WTC11 (cell line): ENCODE data around the gene SUSD4. TPM values are rescaled to one million over a fixed set of nuclear protein-coding genes. Genes with fewer than 3 reads are reported as not detected.

Experiments
- ATF1 ChIP-seq: sonication (generic); formaldehyde crosslinking; IDR thresholded peaks from 2 replicates; pipeline ENCODE4 v1.8.1; 2023; ENCODE audit warnings: mild to moderate bottlenecking, moderate library complexity, missing genetic modification reagents
- CBFB ChIP-seq: sonication (generic); formaldehyde crosslinking; IDR thresholded peaks from 2 replicates; pipeline ENCODE4 v1.8.1; 2022; ENCODE audit warnings: mild to moderate bottlenecking, low read depth, missing genetic modification reagents
- CREB1 ChIP-seq: sonication (generic); formaldehyde crosslinking; IDR thresholded peaks from 2 replicates; pipeline ENCODE4 v1.8.0; 2023; ENCODE audit warnings: mild to moderate bottlenecking, missing genetic modification reagents
- CREM ChIP-seq: sonication (generic); formaldehyde crosslinking; IDR thresholded peaks from 2 replicates; pipeline ENCODE4 v1.8.1; 2022; ENCODE audit warnings: mild to moderate bottlenecking, missing genetic modification reagents, moderate library complexity
- ETV6 ChIP-seq: sonication (generic); formaldehyde crosslinking; IDR thresholded peaks from 2 replicates; pipeline ENCODE4 v1.8.1; 2022; ENCODE audit warnings: mild to moderate bottlenecking, missing genetic modification reagents
- HMGA2 ChIP-seq: fragments of 250-450 bp; sonication (Bioruptor Pico); IDR thresholded peaks from 2 replicates; pipeline ENCODE4 v1.4.0; 2021; ENCODE audit warnings: mild to moderate bottlenecking, moderate library complexity
- NFATC4 ChIP-seq: fragments of 250-450 bp; sonication (Bioruptor Pico); IDR thresholded peaks from 2 replicates; pipeline ENCODE4 v1.9.0; 2021; ENCODE audit warnings: mild to moderate bottlenecking
- NFYB ChIP-seq: sonication (generic); formaldehyde crosslinking; conservative IDR thresholded peaks from 2 replicates; pipeline ENCODE4 v1.8.0; 2022; ENCODE audit warnings: low read depth, missing genetic modification reagents
- NR2C2 ChIP-seq: sonication (generic); formaldehyde crosslinking; IDR thresholded peaks from 2 replicates; pipeline ENCODE4 v1.8.0; 2022; ENCODE audit warnings: mild to moderate bottlenecking, missing genetic modification reagents
- RELA ChIP-seq: sonication (generic); formaldehyde crosslinking; IDR thresholded peaks from 2 replicates; pipeline ENCODE4 v1.8.1; 2022; ENCODE audit warnings: missing genetic modification reagents, mild to moderate bottlenecking, borderline replicate concordance
- TEAD1 ChIP-seq: sonication (generic); formaldehyde crosslinking; IDR thresholded peaks from 2 replicates; pipeline ENCODE4 v1.8.0; 2022; ENCODE audit warnings: mild to moderate bottlenecking, missing genetic modification reagents
- TEAD4 ChIP-seq: sonication (generic); formaldehyde crosslinking; IDR thresholded peaks from 2 replicates; pipeline ENCODE4 v1.8.0; 2022; ENCODE audit warnings: mild to moderate bottlenecking, missing genetic modification reagents
- ZNF219 ChIP-seq: sonication (generic); formaldehyde crosslinking; IDR thresholded peaks from 2 replicates; pipeline ENCODE4 v1.8.0; 2023; ENCODE audit warnings: missing genetic modification reagents, mild to moderate bottlenecking, borderline replicate concordance
- ZNF423 ChIP-seq: fragments of 250-450 bp; sonication (Bioruptor Pico); IDR thresholded peaks from 2 replicates; pipeline ENCODE4 v2.1.2; 2022; ENCODE audit warnings: mild to moderate bottlenecking, moderate library complexity
- ZNF512 ChIP-seq: sonication (generic); formaldehyde crosslinking; IDR thresholded peaks from 2 replicates; pipeline ENCODE4 v1.8.1; 2022; ENCODE audit warnings: missing genetic modification reagents, borderline replicate concordance
- total RNA-seq: library from RNA; stranded (reverse); gene quantifications from 3 replicates; pipeline ENCODE4 v1.2.3, GENCODE V29; 2021
- TF ChIP-seq, protein P1 (sequence below): fragments of 250-450 bp; sonication (Bioruptor Pico); IDR thresholded peaks from 2 replicates; pipeline ENCODE4 v1.8.0; 2021; ENCODE audit warnings: mild to moderate bottlenecking
- TF ChIP-seq, protein P2 (sequence below): sonication (generic); formaldehyde crosslinking; IDR thresholded peaks from 2 replicates; pipeline ENCODE4 v1.8.1; 2023; ENCODE audit warnings: mild to moderate bottlenecking, missing genetic modification reagents, borderline replicate concordance
- TF ChIP-seq, protein P3 (sequence below): sonication (generic); formaldehyde crosslinking; IDR thresholded peaks from 2 replicates; pipeline ENCODE4 v1.8.0; 2023; ENCODE audit warnings: mild to moderate bottlenecking, missing genetic modification reagents
- TF ChIP-seq, protein P4 (sequence below): fragments of 250-450 bp; sonication (Bioruptor Pico); IDR thresholded peaks from 2 replicates; pipeline ENCODE4 v1.9.0; 2021; ENCODE audit warnings: mild to moderate bottlenecking
- TF ChIP-seq, protein P5 (sequence below): fragments of 250-450 bp; sonication (Bioruptor Pico); IDR thresholded peaks from 2 replicates; pipeline ENCODE4 v1.9.0; 2021; ENCODE audit warnings: mild to moderate bottlenecking
- TF ChIP-seq, protein P6 (sequence below): sonication (generic); formaldehyde crosslinking; IDR thresholded peaks from 2 replicates; pipeline ENCODE4 v1.8.1; 2023; ENCODE audit warnings: mild to moderate bottlenecking, missing genetic modification reagents, moderate library complexity
- TF ChIP-seq, protein P7 (sequence below): sonication (generic); formaldehyde crosslinking; IDR thresholded peaks from 2 replicates; pipeline ENCODE4 v1.8.1; 2022; ENCODE audit warnings: mild to moderate bottlenecking, moderate library complexity, missing genetic modification reagents

The SUSD4 gene
- total RNA-seq, 1 experiment from 2014 or later, result 1.8 TPM

DNA sequence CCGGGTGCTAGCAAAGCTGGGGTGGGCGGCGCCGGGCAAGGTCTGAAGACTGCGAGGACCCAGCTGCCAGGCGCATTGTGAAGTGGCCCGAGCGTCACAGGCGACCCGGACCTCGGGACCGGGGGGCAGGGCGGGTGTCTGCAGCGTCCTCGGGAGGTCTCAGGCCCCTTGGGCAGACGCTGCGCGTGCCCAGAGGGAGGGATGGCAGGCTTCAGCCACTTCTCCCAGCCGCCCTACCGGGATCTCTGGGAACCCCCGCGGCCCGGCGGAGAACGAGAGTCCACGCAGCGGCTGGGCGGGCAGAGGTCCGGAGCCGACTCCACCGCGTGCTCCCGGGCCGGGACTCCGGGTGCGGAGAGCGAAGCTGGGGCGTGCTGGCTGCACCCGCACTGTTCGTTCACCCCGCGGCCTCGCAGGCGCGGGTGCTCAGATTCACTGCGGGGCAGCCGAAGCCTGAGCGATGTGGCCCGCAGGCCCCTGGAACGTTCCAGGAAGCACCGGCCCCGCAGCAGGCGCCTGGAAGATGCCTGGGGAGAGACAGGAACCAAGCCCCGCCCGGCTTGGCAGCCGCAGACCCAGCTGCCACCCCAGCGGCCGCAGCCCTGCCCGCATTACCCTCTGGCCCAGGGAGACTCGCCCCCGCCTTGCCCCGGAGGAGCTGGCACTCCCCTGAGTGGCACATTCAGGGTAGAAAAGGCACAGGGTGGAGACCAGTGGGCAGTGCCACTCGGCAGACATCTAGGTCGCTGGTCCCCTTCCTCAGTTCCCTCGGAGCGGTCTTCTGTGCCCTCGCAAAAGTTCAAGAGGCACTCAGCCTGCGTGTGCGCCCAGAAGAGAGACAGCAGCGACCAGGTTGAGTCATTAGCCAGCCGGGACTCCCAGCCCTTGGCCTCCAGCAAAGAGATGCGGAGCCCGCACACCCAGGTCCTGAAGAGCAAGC lies 29.6 kb upstream of the SUSD4 start, which contains the start of gene CCDC185 (continued):
- TF ChIP-seq ATF1 (CRISPR knock-in tag), result no peak
- TF ChIP-seq, protein P1, sequence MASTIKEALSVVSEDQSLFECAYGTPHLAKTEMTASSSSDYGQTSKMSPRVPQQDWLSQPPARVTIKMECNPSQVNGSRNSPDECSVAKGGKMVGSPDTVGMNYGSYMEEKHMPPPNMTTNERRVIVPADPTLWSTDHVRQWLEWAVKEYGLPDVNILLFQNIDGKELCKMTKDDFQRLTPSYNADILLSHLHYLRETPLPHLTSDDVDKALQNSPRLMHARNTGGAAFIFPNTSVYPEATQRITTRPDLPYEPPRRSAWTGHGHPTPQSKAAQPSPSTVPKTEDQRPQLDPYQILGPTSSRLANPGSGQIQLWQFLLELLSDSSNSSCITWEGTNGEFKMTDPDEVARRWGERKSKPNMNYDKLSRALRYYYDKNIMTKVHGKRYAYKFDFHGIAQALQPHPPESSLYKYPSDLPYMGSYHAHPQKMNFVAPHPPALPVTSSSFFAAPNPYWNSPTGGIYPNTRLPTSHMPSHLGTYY (CRISPR knock-in tag), result no peak
- TF ChIP-seq ZNF512 (CRISPR knock-in tag), result no peak
- TF ChIP-seq NFATC4 (CRISPR knock-in tag), result no peak
- no peak for TF ChIP-seq CREM
- TF ChIP-seq, protein P2, sequence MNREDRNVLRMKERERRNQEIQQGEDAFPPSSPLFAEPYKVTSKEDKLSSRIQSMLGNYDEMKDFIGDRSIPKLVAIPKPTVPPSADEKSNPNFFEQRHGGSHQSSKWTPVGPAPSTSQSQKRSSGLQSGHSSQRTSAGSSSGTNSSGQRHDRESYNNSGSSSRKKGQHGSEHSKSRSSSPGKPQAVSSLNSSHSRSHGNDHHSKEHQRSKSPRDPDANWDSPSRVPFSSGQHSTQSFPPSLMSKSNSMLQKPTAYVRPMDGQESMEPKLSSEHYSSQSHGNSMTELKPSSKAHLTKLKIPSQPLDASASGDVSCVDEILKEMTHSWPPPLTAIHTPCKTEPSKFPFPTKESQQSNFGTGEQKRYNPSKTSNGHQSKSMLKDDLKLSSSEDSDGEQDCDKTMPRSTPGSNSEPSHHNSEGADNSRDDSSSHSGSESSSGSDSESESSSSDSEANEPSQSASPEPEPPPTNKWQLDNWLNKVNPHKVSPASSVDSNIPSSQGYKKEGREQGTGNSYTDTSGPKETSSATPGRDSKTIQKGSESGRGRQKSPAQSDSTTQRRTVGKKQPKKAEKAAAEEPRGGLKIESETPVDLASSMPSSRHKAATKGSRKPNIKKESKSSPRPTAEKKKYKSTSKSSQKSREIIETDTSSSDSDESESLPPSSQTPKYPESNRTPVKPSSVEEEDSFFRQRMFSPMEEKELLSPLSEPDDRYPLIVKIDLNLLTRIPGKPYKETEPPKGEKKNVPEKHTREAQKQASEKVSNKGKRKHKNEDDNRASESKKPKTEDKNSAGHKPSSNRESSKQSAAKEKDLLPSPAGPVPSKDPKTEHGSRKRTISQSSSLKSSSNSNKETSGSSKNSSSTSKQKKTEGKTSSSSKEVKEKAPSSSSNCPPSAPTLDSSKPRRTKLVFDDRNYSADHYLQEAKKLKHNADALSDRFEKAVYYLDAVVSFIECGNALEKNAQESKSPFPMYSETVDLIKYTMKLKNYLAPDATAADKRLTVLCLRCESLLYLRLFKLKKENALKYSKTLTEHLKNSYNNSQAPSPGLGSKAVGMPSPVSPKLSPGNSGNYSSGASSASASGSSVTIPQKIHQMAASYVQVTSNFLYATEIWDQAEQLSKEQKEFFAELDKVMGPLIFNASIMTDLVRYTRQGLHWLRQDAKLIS (CRISPR knock-in tag), result no peak
- TF ChIP-seq, protein P3, sequence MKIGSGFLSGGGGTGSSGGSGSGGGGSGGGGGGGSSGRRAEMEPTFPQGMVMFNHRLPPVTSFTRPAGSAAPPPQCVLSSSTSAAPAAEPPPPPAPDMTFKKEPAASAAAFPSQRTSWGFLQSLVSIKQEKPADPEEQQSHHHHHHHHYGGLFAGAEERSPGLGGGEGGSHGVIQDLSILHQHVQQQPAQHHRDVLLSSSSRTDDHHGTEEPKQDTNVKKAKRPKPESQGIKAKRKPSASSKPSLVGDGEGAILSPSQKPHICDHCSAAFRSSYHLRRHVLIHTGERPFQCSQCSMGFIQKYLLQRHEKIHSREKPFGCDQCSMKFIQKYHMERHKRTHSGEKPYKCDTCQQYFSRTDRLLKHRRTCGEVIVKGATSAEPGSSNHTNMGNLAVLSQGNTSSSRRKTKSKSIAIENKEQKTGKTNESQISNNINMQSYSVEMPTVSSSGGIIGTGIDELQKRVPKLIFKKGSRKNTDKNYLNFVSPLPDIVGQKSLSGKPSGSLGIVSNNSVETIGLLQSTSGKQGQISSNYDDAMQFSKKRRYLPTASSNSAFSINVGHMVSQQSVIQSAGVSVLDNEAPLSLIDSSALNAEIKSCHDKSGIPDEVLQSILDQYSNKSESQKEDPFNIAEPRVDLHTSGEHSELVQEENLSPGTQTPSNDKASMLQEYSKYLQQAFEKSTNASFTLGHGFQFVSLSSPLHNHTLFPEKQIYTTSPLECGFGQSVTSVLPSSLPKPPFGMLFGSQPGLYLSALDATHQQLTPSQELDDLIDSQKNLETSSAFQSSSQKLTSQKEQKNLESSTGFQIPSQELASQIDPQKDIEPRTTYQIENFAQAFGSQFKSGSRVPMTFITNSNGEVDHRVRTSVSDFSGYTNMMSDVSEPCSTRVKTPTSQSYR (CRISPR knock-in tag), result peak; percentile 69; the same call in 1 of the 2 replicates
- no peak for TF ChIP-seq CBFB (CRISPR knock-in tag)
- TF ChIP-seq, protein P4, sequence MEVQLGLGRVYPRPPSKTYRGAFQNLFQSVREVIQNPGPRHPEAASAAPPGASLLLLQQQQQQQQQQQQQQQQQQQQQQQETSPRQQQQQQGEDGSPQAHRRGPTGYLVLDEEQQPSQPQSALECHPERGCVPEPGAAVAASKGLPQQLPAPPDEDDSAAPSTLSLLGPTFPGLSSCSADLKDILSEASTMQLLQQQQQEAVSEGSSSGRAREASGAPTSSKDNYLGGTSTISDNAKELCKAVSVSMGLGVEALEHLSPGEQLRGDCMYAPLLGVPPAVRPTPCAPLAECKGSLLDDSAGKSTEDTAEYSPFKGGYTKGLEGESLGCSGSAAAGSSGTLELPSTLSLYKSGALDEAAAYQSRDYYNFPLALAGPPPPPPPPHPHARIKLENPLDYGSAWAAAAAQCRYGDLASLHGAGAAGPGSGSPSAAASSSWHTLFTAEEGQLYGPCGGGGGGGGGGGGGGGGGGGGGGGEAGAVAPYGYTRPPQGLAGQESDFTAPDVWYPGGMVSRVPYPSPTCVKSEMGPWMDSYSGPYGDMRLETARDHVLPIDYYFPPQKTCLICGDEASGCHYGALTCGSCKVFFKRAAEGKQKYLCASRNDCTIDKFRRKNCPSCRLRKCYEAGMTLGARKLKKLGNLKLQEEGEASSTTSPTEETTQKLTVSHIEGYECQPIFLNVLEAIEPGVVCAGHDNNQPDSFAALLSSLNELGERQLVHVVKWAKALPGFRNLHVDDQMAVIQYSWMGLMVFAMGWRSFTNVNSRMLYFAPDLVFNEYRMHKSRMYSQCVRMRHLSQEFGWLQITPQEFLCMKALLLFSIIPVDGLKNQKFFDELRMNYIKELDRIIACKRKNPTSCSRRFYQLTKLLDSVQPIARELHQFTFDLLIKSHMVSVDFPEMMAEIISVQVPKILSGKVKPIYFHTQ (CRISPR knock-in tag), result no peak
- no peak for TF ChIP-seq TEAD1
- no peak for TF ChIP-seq ZNF219
- 0 out of 2 replicates have a peak, but pooled peaks have one; percentile 38 for TF ChIP-seq NR2C2 (CRISPR knock-in tag)
- TF ChIP-seq CREB1 (CRISPR knock-in tag), result 0 out of 2 replicates have a peak, but pooled peaks have one; percentile 71
- TF ChIP-seq ETV6 (CRISPR knock-in tag), result 0 out of 2 replicates have a peak, but pooled peaks have one; percentile 35
- TF ChIP-seq, protein P5, sequence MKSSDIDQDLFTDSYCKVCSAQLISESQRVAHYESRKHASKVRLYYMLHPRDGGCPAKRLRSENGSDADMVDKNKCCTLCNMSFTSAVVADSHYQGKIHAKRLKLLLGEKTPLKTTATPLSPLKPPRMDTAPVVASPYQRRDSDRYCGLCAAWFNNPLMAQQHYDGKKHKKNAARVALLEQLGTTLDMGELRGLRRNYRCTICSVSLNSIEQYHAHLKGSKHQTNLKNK (CRISPR knock-in tag), result no peak
- TF ChIP-seq, protein P6, sequence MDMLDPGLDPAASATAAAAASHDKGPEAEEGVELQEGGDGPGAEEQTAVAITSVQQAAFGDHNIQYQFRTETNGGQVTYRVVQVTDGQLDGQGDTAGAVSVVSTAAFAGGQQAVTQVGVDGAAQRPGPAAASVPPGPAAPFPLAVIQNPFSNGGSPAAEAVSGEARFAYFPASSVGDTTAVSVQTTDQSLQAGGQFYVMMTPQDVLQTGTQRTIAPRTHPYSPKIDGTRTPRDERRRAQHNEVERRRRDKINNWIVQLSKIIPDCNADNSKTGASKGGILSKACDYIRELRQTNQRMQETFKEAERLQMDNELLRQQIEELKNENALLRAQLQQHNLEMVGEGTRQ (CRISPR knock-in tag), result no peak
- TF ChIP-seq TEAD4 (CRISPR knock-in tag), result no peak
- TF ChIP-seq ZNF423, result no peak; the same call in 1 of the 2 replicates
- no peak for TF ChIP-seq RELA (CRISPR knock-in tag)
- no peak for TF ChIP-seq HMGA2 (CRISPR knock-in tag)
- TF ChIP-seq, protein P7, sequence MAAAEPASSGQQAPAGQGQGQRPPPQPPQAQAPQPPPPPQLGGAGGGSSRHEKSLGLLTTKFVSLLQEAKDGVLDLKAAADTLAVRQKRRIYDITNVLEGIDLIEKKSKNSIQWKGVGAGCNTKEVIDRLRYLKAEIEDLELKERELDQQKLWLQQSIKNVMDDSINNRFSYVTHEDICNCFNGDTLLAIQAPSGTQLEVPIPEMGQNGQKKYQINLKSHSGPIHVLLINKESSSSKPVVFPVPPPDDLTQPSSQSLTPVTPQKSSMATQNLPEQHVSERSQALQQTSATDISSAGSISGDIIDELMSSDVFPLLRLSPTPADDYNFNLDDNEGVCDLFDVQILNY (CRISPR knock-in tag), result no peak
- TF ChIP-seq NFYB, result no peak
